Measurements from ENCODE around the gene ADARB2.

Gene ADARB2

GRCh38 chr10:1635340-1635739 lies 102.0 kb downstream of the ADARB2 start:
- TF ChIP-seq POLR2AphosphoS5 (IDR thresholded peaks at IDR 0.05; ENCODE audit: low read depth) (no peak), GABPA (IDR thresholded peaks at IDR 0.05; ENCODE audit: low read depth) (no peak), REST (IDR thresholded peaks at IDR 0.05; ENCODE audit: insufficient replicate concordance, low read depth) (no peak), SPI1 (IDR thresholded peaks at IDR 0.05; ENCODE audit: borderline replicate concordance, low read depth) (no peak), CTCF (IDR thresholded peaks at IDR 0.05; ENCODE audit: insufficient read depth, low read length) (no peak)
- no peak for DNase-seq (ENCODE audit: low read depth in 1 of 2, low spot score in 1 of 2)
- no peak overlapping the region for H3K27ac ChIP-seq (replicated peaks)
- H3K4me3 ChIP-seq (replicated peaks; ENCODE audit: insufficient read depth, low read length): no peak overlapping the region
- H3K27me3 ChIP-seq (ENCODE audit: insufficient read depth, poor library complexity, severe bottlenecking): no peaks in the 10 kb centered on the region

GRCh38 chr10:1634239-1634638 lies 103.1 kb downstream of the ADARB2 start:
- Histone ChIP-seq H3K4me3 (replicated peaks; ENCODE audit: insufficient read depth, low read length) (no peak overlapping the region), H3K27me3 (ENCODE audit: insufficient read depth, poor library complexity, severe bottlenecking) (no peaks in the 10 kb centered on the region), H3K27ac (replicated peaks) (no peak overlapping the region)
- DNase-seq (ENCODE audit: low read depth in 1 of 2, low spot score in 1 of 2): no peak
- no peak for TF ChIP-seq SPI1 (IDR thresholded peaks at IDR 0.05; ENCODE audit: borderline replicate concordance, low read depth)
- TF ChIP-seq CTCF (IDR thresholded peaks at IDR 0.05; ENCODE audit: insufficient read depth, low read length): no peak
- TF ChIP-seq GABPA (IDR thresholded peaks at IDR 0.05; ENCODE audit: low read depth): no peak
- no peak for TF ChIP-seq POLR2AphosphoS5 (IDR thresholded peaks at IDR 0.05; ENCODE audit: low read depth)
- no peak for TF ChIP-seq REST (IDR thresholded peaks at IDR 0.05; ENCODE audit: insufficient replicate concordance, low read depth)

- H3K27me3 ChIP-seq (ENCODE audit: insufficient read depth, poor library complexity, severe bottlenecking): no peaks in the 10 kb centered on the region
Observed at GRCh38 chr10:1633783-1634182, 103.5 kb downstream of the ADARB2 start.

More at GRCh38 chr10:1633783-1634182, 103.5 kb downstream of the ADARB2 start:
- H3K27ac ChIP-seq (replicated peaks): no peak overlapping the region
- TF ChIP-seq POLR2AphosphoS5 (IDR thresholded peaks at IDR 0.05; ENCODE audit: low read depth) (no peak), REST (IDR thresholded peaks at IDR 0.05; ENCODE audit: insufficient replicate concordance, low read depth) (no peak), GABPA (IDR thresholded peaks at IDR 0.05; ENCODE audit: low read depth) (no peak), CTCF (IDR thresholded peaks at IDR 0.05; ENCODE audit: insufficient read depth, low read length) (no peak), SPI1 (IDR thresholded peaks at IDR 0.05; ENCODE audit: borderline replicate concordance, low read depth) (no peak)
- no peak overlapping the region for H3K4me3 ChIP-seq (replicated peaks; ENCODE audit: insufficient read depth, low read length)
- DNase-seq (ENCODE audit: low read depth in 1 of 2, low spot score in 1 of 2): no peak

All from HL-60 (cell line).